GM12874 (cell line): ENCODE data around the gene BDH1.

Source experiments
- TF ChIP-seq, protein P1 (sequence below): IDR thresholded peaks from 2 replicates; pipeline ENCODE4 v1.5.1; 2011; ENCODE audit warnings: low read depth, mild to moderate bottlenecking, control low read depth, low read length, moderate library complexity; ENCODE audit not compliant: insufficient read depth

The BDH1 gene

DNA sequence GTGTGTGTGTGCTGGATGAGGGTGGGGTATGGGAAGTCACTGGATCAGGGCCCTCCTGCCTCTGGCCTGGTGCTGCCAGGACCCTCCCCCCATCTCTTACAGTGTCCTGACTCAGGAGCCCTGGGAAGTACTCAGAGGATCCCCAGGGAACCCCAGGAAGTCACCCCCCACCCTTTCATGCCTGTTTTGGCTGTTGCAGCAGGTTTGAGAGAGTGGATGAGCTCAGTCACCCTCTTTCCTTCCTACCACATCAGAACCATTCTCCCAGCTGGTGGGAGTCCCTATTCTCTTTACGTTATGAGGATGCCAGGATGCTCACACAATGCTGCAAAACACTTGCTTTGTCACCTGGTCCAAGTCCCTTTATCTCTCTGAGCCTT, 59.0 kb downstream of the BDH1 start:
- TF ChIP-seq, protein P1, sequence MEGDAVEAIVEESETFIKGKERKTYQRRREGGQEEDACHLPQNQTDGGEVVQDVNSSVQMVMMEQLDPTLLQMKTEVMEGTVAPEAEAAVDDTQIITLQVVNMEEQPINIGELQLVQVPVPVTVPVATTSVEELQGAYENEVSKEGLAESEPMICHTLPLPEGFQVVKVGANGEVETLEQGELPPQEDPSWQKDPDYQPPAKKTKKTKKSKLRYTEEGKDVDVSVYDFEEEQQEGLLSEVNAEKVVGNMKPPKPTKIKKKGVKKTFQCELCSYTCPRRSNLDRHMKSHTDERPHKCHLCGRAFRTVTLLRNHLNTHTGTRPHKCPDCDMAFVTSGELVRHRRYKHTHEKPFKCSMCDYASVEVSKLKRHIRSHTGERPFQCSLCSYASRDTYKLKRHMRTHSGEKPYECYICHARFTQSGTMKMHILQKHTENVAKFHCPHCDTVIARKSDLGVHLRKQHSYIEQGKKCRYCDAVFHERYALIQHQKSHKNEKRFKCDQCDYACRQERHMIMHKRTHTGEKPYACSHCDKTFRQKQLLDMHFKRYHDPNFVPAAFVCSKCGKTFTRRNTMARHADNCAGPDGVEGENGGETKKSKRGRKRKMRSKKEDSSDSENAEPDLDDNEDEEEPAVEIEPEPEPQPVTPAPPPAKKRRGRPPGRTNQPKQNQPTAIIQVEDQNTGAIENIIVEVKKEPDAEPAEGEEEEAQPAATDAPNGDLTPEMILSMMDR: no peak

DNA sequence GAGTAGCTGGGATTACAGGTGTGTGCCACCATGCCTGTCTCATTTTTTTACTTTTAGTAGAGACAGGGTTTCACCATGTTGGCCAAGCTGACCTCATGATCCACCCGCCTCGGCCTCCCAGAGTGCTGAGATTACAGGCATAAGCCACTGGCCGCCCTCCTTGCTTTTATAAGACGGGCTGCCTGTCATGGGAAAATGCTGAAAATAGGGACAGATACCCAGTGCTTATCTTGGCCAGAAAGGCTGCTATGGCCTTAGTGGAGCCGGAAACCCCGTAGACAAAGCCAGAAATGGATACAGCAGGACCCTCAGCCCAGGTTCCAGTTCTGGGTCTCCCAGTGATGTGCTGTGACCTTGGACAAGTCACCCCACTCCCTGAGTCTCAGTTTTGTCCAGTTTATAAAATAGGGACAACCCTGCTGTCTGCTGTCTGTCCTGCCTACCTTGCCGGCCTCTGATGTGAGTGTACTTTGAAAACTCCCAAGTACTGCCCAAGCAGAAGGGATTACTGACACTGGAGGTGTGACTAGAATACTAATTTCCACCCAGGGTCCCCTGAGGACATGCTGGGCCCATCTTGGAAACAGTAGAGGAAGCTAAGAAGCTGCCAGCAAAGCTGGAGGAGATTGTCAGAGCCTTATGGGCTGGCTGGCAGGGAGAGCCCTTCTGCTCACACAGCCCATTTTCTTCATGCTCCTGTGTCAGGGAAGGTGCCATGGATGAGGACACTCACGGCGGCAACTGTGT, 59.6 kb downstream of the BDH1 start:
- TF ChIP-seq, protein P1: no peak

DNA sequence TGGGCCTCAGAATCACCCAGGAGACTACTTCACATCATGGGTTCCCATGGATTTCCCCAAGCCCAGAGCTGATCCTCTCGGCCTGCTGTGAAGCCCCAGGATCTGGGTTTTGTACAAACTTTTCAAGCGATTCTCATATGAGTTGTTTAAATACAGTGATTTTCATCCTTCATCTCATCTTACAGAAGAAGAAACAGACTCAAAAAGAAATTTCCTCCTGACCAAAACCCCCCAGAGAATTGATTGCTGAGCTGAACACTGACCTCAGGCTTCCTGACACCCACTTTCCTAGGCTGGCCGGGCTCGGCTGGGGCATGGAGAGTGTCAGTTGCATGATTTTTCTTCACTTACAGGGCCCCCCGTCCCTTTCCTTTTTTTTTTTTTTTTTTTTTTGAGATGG, 60.3 kb downstream of the BDH1 start:
- TF ChIP-seq, protein P1: no peak

DNA sequence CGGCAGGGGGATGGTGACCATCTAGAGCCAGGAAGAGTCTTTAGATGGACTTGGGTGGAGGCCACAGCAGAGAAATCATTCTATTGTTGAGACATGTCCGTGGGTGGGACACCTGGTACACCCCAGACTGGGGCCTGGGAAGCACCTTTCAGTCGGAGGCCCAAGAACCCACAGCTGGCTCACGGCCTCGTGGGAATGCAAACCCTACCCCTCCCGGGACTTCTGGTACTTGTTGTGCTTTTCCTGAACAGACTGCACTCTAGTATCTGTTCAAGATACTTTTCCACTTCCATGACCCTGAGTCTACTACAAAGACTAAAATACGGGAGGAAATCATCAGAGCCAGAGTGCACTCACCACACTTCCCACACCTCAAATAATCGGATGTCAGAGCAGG, 60.7 kb downstream of the BDH1 start:
- TF ChIP-seq, protein P1: no peak

DNA sequence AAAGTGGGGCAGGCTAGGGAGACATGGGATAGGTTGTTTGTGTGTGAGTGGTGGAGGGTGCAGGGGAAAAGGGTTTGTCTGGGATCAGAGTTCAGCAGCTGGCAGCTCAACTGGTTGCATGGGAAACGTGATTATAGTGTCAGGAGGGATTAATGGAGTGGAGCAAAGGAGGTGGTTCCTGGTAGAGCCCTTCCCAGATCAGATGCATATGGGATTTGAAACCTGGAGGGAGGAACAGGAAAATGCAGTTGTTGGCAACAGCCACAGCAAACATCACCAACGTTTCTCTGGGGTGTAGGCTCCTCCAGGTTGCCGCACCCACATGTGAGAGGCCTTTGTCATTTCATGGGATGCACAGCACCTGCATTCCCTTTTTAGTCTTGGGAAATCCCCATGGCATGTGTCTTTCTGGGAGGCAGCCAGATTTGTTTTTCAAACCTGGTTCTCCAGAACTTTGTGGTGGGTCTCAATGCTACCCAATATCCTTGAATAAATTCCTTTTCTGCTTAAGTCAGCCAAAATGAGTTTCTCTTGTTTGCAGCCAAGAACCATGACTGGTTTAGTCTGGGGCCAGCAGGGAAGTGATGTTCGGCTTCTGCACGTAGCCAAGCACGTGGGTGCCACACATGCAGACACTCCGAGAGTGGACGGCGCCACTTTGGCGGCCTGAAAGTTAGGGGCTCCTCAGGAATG, 61.3 kb downstream of the BDH1 start:
- TF ChIP-seq, protein P1: no peak

DNA sequence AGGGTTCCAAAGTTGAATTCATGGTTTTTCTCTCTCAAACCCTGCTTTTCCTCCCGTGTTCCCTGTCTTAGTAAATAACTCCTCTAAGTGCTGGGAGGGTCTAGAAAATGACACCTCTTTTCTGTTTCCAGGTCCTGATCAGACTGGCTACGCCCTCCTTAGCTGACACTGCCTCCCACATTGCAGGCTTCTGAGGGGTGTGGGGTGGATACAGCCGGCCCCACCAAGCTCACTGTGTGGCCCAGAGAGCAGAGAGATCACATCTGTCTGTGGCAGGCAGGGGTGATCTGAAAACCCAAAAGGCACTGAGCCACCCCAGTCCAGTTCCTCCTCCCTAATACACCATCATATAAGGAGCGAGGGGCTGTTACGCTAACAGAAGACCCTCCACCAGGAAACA, 62.7 kb downstream of the BDH1 start:
- TF ChIP-seq, protein P1: no peak

DNA sequence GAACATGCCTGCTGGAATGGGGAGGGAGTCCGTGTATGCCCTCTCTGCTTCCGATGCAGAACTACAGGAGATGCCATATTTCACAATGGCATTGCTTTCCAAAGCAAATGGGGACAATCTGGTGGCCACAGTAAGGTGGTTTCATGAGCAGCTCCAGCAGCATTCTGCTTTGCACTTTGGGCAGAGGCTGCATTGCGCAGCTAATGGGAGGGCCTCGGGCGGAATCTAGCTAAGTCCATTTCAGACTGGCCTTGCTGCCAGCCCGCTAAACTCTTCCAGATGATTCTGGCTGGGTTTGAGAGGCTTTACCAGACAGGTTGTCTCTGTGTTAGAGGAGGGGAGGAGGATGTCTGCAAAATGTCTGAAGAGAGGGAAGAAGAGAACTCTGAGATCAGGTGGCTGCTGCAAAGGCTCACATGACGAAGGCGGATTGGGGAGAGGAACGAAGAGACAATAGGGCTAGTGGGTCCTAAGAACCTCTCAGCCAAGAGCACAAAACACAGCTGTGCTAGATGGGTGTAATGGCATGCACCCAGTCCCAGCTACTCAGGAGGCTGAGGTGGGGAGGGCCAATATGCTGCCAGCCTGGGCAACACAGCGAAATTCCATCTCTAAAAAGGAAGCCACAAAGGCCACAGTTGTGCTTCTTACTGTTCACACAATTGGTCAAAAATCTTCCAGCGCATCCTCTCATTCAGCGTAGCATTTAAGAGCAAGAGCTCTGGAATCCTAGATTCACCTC, 63.7 kb downstream of the BDH1 start:
- TF ChIP-seq, protein P1: no peak
